Measurements from ENCODE around the gene TENM4. TPM values are rescaled to one million over a fixed set of nuclear protein-coding genes. Genes with fewer than 3 reads are reported as not detected.

TENM4 gene
- total RNA-seq, 1 experiment from 2014 or later, result 22.6 TPM

- DNase-seq (ENCODE audit: low read depth), result peak; percentile 88
Measured at GRCh38 chr11:78708388-78708787, 732.4 kb downstream of the TENM4 start.

DNA sequence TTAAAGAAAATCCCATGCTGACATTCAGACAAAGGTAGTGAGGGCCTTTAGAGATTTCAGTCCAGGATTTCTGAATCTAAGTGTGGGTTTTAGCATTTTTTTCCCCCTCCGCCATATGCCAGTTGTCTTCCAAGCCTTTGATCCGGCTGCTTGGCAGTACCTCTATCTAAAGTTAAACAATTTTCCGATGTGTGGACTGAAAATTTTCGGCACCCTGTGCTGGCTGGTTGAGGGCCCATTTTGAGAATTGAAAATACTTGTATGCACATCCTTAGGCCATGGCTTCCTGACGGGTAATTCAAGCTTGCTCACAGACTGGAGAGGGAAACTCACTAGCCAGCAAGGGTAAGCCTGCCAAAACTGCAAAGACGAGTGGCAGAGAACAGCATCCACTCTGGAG, 734.3 kb downstream of the TENM4 start:
- DNase-seq (ENCODE audit: low read depth), result no peak

DNA sequence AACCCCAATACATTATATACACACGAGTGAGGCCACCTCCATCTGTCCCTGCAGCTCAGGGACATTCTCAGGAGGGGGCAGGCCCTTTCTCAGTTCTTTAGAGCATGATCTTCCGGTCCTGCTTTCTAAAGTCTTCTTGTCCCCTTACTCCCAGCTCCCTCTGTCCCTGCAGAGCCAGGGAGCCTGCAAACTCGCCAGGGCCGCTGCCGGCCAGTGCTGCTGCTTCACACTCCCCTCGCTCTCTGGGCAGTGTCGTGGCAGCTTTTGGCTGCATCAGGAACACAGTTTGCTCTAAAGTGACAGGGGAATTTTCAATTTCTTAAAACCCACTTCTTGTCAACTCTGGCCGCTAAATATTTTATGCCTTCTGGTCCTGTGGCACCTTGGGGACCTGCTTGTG, 736.0 kb downstream of the TENM4 start:
- no peak for DNase-seq (ENCODE audit: low read depth)

DNA sequence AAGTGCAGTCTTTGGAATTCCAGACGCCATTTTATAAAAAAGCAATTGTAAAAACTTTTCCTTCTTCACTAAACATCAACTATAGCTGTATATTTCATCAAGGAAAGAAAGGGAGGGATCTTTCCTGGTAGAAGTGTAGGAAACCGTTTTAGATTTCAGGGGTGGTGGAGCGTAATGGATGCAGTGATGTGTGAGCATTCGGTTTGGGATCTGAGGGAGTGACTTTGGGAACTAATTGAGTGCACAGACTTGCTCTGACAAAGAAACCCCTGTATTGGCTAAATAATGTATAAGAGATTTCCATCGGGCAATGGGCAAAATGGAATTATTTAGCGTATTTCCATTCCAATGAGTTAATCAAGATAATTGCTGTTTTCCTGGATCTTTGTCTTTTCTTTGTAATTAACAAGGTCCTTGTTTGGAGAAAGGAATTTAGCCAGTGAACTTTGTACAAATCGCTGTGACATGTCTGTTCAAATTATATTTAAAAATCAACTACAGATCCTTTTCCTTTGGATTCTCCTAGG, 741.2 kb downstream of the TENM4 start:
- no peak for DNase-seq (ENCODE audit: low read depth)

DNA sequence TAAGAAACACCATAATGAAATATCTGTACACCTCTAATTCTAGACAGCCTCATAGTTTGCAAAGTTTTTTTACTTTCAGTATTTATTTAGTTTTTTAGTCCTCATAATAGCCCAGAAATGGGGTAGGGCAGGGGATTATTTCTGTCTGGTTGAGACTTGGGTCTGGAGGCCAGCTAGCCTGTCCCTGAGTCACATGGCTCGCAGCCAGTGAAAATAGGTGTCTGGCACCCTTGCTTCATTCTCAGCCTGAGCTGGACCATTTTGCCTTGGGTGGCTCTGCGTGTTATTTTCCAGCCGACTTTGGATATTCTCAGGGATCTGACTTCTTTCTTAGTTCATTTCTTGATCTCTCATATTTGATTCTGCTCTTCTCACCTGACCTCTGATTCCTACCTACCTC, 742.2 kb downstream of the TENM4 start:
- peak; percentile 88 for DNase-seq (ENCODE audit: low read depth)

DNA sequence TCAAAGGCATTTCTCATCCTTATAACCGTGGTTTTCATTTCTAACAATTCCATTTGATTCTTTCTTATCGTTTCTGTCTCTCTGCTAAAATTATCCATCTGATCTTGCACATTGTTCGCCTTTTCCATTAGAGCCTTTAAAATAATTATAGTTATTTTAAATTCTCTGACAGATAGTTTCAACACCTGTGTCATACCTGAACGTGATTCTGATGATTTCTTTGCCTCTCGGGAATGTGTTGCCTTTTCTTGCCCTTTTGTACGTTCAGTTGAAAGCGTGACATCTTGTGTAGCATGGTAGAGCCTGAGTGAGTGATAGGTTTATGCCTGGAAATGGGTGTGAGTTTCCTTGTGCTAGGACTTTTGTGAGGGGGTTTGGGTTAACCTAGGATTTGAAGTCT, 744.7 kb downstream of the TENM4 start:
- no peak for DNase-seq (ENCODE audit: low read depth)

GRCh38 chr11:78694152-78694551, 746.7 kb downstream of the TENM4 start:
- peak; percentile 24 for DNase-seq (ENCODE audit: low read depth)

GRCh38 chr11:78691215-78691614, 749.6 kb downstream of the TENM4 start:
- DNase-seq (ENCODE audit: low read depth), result peak; percentile 9

DNA sequence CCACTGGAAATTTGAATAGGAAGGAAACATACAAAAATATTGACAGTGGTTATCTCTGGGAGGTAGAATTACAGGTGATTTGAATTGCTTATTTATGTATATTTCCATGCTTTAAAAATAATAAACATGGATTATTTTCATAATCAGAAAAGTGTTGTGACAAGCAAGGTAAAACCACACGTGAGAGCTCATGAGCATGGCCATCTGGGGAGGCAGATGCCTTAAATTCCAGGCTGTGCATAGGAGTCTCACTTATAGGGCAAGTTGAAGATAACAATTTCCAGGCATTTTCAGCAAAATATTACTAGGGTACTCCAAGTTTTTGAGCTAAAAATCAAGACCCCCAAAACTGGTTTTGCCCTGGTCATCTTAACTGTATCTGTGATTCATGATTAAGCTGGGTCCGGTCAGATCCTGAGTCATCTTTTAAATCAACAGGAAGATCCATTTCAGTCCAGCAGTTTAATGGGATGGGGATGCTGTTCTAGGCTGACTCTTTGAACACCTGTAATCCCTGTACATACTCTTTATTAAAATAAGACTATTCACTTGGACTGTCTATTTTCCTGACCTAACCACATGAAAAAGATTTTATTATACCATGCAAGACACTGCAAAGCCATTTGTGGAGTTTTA, 750.4 kb downstream of the TENM4 start:
- peak; percentile 53 for DNase-seq (ENCODE audit: low read depth)

GRCh38 chr11:78689585-78690153, 751.2 kb downstream of the TENM4 start:
- DNase-seq (ENCODE audit: low read depth), result no peak

DNA sequence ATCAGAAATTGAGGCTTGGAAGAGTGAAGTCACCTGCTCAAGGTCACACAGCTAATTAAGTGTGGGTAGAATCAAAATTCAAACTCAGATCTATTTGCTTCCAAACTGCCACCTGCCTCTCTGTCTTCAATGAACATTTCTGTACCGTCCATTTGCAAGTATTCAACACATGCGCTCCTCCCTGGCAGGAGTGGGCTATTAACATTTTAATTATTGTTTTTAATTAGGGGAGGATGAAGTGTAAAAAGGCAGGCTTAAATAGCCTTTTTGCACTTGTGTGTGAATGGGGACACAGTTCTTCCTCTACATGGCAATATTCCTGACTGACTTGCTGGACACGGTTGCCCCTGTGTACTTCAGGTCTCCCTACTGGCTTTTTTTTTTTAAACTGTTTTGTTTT, 751.7 kb downstream of the TENM4 start:
- no peak for DNase-seq (ENCODE audit: low read depth)

GRCh38 chr11:78688460-78688859, 752.4 kb downstream of the TENM4 start:
- DNase-seq (ENCODE audit: low read depth), result no peak

DNA sequence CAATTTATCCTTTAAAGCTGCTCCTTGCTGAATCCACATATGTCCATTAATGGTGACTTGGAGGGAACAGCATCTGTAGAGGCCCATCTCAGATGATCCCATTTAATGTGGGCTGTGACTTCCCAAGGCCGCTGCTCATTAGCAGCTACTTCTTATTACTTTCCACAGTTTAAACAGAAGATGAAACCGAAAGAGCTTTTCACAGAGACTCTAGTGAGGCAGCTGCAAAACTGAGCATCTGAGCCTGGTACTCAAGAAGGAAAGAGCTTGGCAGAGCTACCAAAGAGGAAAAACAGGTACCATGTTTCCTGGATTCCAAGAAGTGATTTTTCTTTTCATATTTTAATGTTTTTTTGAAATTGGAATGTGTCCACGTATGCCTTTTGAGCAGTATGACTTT, 755.7 kb downstream of the TENM4 start:
- no peak for DNase-seq (ENCODE audit: low read depth)

DNA sequence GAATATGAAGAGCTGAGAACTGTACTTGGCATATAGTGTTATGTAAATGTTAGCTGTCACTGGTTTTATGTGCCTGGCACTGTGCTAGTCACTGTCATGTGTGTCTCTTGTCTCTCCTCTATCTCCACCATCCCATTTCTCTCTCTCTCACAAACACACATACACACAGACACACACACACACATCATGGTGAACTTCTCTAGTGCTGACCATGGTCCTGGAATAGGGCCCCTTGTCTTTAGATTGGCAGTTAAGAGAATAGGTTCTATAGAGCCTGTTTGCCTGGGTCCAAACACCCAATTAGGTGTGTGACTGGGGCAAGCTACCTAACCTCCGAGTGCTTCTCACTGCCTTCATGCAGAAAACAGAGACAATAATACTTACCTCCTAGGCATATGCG, 756.5 kb downstream of the TENM4 start:
- DNase-seq (ENCODE audit: low read depth), result no peak

DNA sequence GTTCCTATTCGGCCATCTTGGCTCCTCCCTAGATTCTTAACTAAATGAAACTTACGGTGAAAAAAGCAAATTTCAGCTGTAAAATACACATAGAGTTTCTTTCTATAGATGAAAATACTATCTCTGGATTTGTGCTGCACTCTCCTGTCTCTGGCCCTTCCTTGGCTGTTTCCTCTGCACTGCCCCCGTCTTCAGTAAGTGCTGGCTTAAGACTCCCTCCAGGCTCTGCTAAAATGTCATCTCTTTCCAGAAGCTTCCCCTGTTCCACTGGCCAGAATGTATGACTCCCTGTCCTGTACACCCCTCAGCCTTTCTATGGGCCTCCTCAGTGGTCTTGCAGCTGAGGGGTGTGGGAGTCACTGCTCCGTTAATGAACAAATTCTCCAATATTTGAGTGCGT, 757.1 kb downstream of the TENM4 start:
- no peak for DNase-seq (ENCODE audit: low read depth)

DNA sequence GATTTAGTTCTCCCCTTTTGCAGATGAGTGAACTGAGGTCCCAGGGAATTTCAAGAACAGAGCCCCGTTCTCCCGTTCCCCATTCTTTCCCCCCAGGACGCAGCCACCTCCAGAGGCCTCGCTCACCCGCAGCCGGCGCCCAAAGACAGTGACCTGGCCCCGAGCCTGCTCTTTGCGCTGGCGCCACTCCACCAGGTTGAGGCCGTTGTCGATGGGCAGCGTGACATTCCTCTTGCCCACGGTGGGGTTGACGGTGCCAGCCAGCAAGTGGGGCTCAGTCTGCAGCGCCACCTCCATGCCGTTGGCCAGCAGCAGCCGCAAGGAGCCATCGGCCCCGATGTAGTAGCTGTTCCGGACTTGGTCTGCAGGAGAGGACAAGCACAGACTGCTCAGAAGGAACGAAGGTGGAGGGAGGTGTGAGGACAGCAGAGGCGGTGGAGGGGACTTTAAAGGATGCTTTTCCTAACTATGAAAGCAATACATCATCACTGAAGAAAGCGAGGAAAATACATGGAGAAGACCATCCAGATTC, 764.7 kb downstream of the TENM4 start:
- DNase-seq (ENCODE audit: low read depth), result no peak

DNA sequence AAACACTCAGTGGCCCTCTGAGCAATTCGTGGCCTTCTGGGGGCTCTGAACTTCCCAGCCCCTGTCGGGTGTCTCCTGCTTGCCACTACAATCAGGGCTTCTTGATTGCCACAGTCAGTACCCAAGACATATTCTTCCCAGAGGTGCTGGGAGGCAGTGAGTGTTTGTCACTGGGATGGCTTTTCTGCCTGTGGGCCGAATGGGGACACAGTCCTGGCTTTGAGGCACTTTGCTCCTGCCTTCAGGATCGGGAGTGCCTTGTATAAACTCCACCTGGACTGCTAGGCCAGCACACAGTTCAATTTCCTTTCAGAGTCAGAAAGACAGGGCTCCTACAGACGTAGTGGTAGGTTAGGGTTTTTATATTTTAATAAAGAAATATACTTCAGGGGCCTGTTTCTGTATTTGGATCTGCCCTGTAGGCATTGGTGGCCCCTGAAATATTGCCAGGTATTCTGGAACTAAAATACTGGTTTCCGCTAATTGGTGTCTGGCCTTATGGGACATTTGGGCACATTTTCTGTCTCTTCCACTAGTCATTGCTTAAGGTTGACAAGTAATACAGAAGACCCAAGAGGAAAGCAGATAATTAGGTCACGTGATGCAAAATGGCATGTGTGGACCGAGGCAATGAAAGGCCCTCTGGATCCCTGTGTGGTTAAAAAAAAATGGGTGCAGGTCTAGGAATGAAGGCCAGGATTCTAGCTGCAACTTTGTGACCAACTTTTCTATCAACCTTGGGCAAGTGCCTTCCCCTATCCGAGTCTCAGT, 767.8 kb downstream of the TENM4 start:
- no peak for DNase-seq (ENCODE audit: low read depth)

DNA sequence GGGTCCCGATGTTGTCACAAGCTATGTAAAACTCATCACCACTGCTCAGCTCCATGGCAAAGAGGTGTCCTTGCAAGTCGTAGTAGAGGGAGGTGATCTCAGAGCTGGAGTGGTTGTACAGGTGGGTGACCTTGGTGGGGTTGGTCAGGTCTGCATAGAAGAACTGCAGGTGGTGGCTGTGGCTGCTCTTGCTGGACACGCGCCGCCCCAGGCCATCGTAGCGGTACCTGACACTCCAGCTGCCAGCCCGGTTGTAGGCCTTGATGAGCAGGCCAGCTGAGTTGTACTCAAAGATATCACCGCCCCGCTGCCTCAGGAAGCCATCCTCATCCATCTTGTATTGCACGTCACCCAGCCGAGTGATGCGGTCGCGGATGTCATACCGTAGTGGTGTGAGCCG, 771.6 kb downstream of the TENM4 start:
- no peak for DNase-seq (ENCODE audit: low read depth)

GRCh38 chr11:78667461-78667860, 773.4 kb downstream of the TENM4 start:
- no peak for DNase-seq (ENCODE audit: low read depth)

- DNase-seq (ENCODE audit: low read depth), result peak; percentile 24
Measured at GRCh38 chr11:78666675-78667160, 774.1 kb downstream of the TENM4 start.

GRCh38 chr11:78664636-78665035, 776.2 kb downstream of the TENM4 start:
- peak; percentile 82 for DNase-seq (ENCODE audit: low read depth)

- no peak for DNase-seq (ENCODE audit: low read depth)
Measured at GRCh38 chr11:78662811-78663210, 778.0 kb downstream of the TENM4 start.

GRCh38 chr11:78660471-78660870, 780.4 kb downstream of the TENM4 start:
- DNase-seq (ENCODE audit: low read depth), result no peak

Data from M059J (cell line).